Measurements from ENCODE around the gene ERBB3. TPM values are rescaled to one million over a fixed set of nuclear protein-coding genes. Genes with fewer than 3 reads are reported as not detected.
"Not testable (repeated sequence)": the region's sequence is repeated elsewhere in the genome, so short reads cannot be mapped to it uniquely, and the experiment has no call there.

ERBB3 gene
- total RNA-seq, 2 experiments from 2014 or later = 7.1 to 8.1 TPM

GRCh38 chr12:56104815-56105608, 25.0 kb downstream of the ERBB3 start:
- no peak for DNase-seq
- Mint-ChIP-seq H3K36me3 (peaks cover 29% of the 10 kb centered on the region), H3K4me1 (peaks cover 46% of the 10 kb centered on the region), H3K9me3 (no peaks in the 10 kb centered on the region), H3K27me3 (no peaks in the 10 kb centered on the region), H3K4me3 (peak overlapping the region; percentile 90), H3K27ac (peak overlapping the region; percentile 95)
- POLR2A ChIA-PET = interaction anchor here (0.5 to 4.8 kb wide), 25 partner anchors 8 to 375 kb away, joined by 3 to 111 read pairs (median 8); partner anchors contain the start of genes ERBB3, ESYT1, MYL6B and ORMDL2
- ATAC-seq (ENCODE audit: low read depth) = peak; percentile 3

GRCh38 chr12:56105609-56105902, 25.6 kb downstream of the ERBB3 start:
- peaks cover 48% of the 10 kb centered on the region for H3K4me1 Mint-ChIP-seq
- H3K27me3 Mint-ChIP-seq = no peaks in the 10 kb centered on the region
- POLR2A ChIA-PET = interaction anchor here (0.5 to 4.8 kb wide), 14 partner anchors 11 to 359 kb away, joined by 3 to 111 read pairs (median 10); partner anchors contain the start of genes ERBB3, ESYT1, MYL6B and ORMDL2
- ATAC-seq (ENCODE audit: low read depth) (no peak), DNase-seq (no peak)
- H3K9me3 Mint-ChIP-seq = no peaks in the 10 kb centered on the region
- peak overlapping the region; percentile 90 for H3K4me3 Mint-ChIP-seq
- peak overlapping the region; percentile 95 for H3K27ac Mint-ChIP-seq
- peaks cover 31% of the 10 kb centered on the region for H3K36me3 Mint-ChIP-seq

GRCh38 chr12:56107242-56107641, 27.3 kb downstream of the ERBB3 start:
- H3K4me3 Mint-ChIP-seq = peak overlapping the region; percentile 35
- ATAC-seq (ENCODE audit: low read depth) = no peak
- peaks cover 42% of the 10 kb centered on the region for H3K4me1 Mint-ChIP-seq
- H3K9me3 Mint-ChIP-seq = no peaks in the 10 kb centered on the region
- peaks cover 36% of the 10 kb centered on the region for H3K36me3 Mint-ChIP-seq
- DNase-seq = no peak
- POLR2A ChIA-PET = interaction anchor here (1.5 to 3.1 kb wide), 2 partner anchors 10 to 12 kb away, joined by 3 to 21 read pairs; partner anchors contain the start of genes RPL41 and ZC3H10
- H3K27ac Mint-ChIP-seq = peak overlapping the region; percentile 64
- H3K27me3 Mint-ChIP-seq = no peaks in the 10 kb centered on the region

- Mint-ChIP-seq H3K27ac (peak overlapping the region; percentile 16), H3K4me3 (no peak overlapping the region), H3K4me1 (peaks cover 28% of the 10 kb centered on the region), H3K9me3 (no peaks in the 10 kb centered on the region), H3K36me3 (peaks cover 47% of the 10 kb centered on the region), H3K27me3 (no peaks in the 10 kb centered on the region)
- POLR2A ChIA-PET = interaction anchor here (1.0 to 1.2 kb wide), 2 partner anchors 25 to 64 kb away, joined by 3 read pairs; no protein-coding TSS in a partner anchor
- no peak for ATAC-seq (ENCODE audit: low read depth)
- no peak for DNase-seq
These were observed 30.6 kb downstream of the ERBB3 start for GRCh38 chr12:56110571-56110970.

- no peak for ATAC-seq (ENCODE audit: low read depth)
- no peak for DNase-seq
- Mint-ChIP-seq H3K27ac (peak overlapping the region; percentile 17), H3K36me3 (peaks cover 47% of the 10 kb centered on the region), H3K4me1 (peaks cover 21% of the 10 kb centered on the region), H3K9me3 (no peaks in the 10 kb centered on the region), H3K4me3 (no peak overlapping the region), H3K27me3 (no peaks in the 10 kb centered on the region)
- POLR2A ChIA-PET = interaction anchor here (1.9 kb wide), 1 partner anchor 10 kb away, joined by 18 read pairs; the partner anchor contains the start of gene PA2G4
These were observed 34.1 kb downstream of the ERBB3 start for GRCh38 chr12:56114084-56114483.

- peaks cover 46% of the 10 kb centered on the region for H3K36me3 Mint-ChIP-seq
These were observed 35.4 kb downstream of the ERBB3 start for GRCh38 chr12:56115329-56115728.

GRCh38 chr12:56116267-56117081, 36.5 kb downstream of the ERBB3 start, which contains the start of gene RPL41:
Gene RPL41 (plus strand): TSS chr12:56116633.
- DNase-seq (peak; percentile 94), ATAC-seq (ENCODE audit: low read depth) (peak; percentile 29)
- Mint-ChIP-seq H3K4me1 (peaks cover 27% of the 10 kb centered on the region), H3K9me3 (no peaks in the 10 kb centered on the region), H3K27ac (peak within 1 kb of the TSS; percentile 99), H3K36me3 (peaks cover 35% of the 10 kb centered on the region), H3K4me3 (peak within 1 kb of the TSS; percentile 98), H3K27me3 (no peaks in the 10 kb centered on the region)
- POLR2A ChIA-PET = interaction anchor here (0.6 to 5.3 kb wide), 21 partner anchors 9 to 401 kb away, joined by 3 to 111 read pairs (median 6); partner anchors contain the start of genes BLOC1S1, CNPY2, COQ10A and ERBB3

More at GRCh38 chr12:56115329-56115728, 35.4 kb downstream of the ERBB3 start:
- H3K9me3 Mint-ChIP-seq = no peaks in the 10 kb centered on the region
- no peaks in the 10 kb centered on the region for H3K27me3 Mint-ChIP-seq
- ATAC-seq (ENCODE audit: low read depth) (no peak), DNase-seq (no peak)
- peak overlapping the region; percentile 98 for H3K4me3 Mint-ChIP-seq
- H3K27ac Mint-ChIP-seq = peak overlapping the region; percentile 99
- H3K4me1 Mint-ChIP-seq = peaks cover 30% of the 10 kb centered on the region
- POLR2A ChIA-PET = interaction anchor here (0.6 to 5.3 kb wide), 8 partner anchors 7 to 298 kb away, joined by 3 to 111 read pairs (median 5); partner anchors contain the start of genes ORMDL2, PA2G4 and SARNP

GRCh38 chr12:56117082-56117706, 37.2 kb downstream of the ERBB3 start:
- not testable (repeated sequence) for DNase-seq

GRCh38 chr12:56117778-56118687, 38.1 kb downstream of the ERBB3 start, which contains the start of gene ZC3H10:
Gene ZC3H10 (plus strand): TSS chr12:56118266. CDS start chr12:56120563, 2,297 bp downstream.
- Mint-ChIP-seq H3K4me3 (peak within 1 kb of the TSS; percentile 98), H3K4me1 (peaks cover 24% of the 10 kb centered on the region), H3K9me3 (no peaks in the 10 kb centered on the region), H3K36me3 (peaks cover 26% of the 10 kb centered on the region), H3K27ac (peak within 1 kb of the TSS; percentile 99), H3K27me3 (no peaks in the 10 kb centered on the region)
- DNase-seq = peak; percentile 94
- POLR2A ChIA-PET = interaction anchor here (0.5 to 5.3 kb wide), 39 partner anchors 8 to 389 kb away, joined by 3 to 111 read pairs (median 4); partner anchors contain the start of genes ANKRD52, CNPY2, COQ10A and DNAJC14
- ATAC-seq (ENCODE audit: low read depth) = peak; percentile 81

More at GRCh38 chr12:56117082-56117706, 37.2 kb downstream of the ERBB3 start:
- H3K27me3 Mint-ChIP-seq; ATAC-seq (ENCODE audit: low read depth); H3K9me3 Mint-ChIP-seq: not testable (repeated sequence)
- H3K36me3 Mint-ChIP-seq = peaks cover 33% of the 10 kb centered on the region
- peaks cover 25% of the 10 kb centered on the region for H3K4me1 Mint-ChIP-seq
- POLR2A ChIA-PET = interaction anchor here (0.5 to 5.3 kb wide), 26 partner anchors 9 to 401 kb away, joined by 3 to 111 read pairs (median 6); partner anchors contain the start of genes BLOC1S1, CNPY2, COQ10A and ERBB3
- H3K4me3 Mint-ChIP-seq = peak overlapping the region; percentile 98
- peak overlapping the region; percentile 99 for H3K27ac Mint-ChIP-seq

GRCh38 chr12:56118688-56119357, 38.9 kb downstream of the ERBB3 start:
- H3K36me3 Mint-ChIP-seq = peaks cover 18% of the 10 kb centered on the region
- peak overlapping the region; percentile 98 for H3K4me3 Mint-ChIP-seq
- peak overlapping the region; percentile 99 for H3K27ac Mint-ChIP-seq
- POLR2A ChIA-PET = interaction anchor here (0.6 to 5.3 kb wide), 37 partner anchors 10 to 390 kb away, joined by 3 to 111 read pairs (median 4); partner anchors contain the start of genes ANKRD52, CNPY2, COQ10A and DNAJC14
- no peaks in the 10 kb centered on the region for H3K27me3 Mint-ChIP-seq
- DNase-seq (no peak), ATAC-seq (ENCODE audit: low read depth) (no peak)
- H3K9me3 Mint-ChIP-seq = no peaks in the 10 kb centered on the region
- H3K4me1 Mint-ChIP-seq = peaks cover 26% of the 10 kb centered on the region

- Mint-ChIP-seq H3K9me3 (no peaks in the 10 kb centered on the region), H3K4me1 (peaks cover 28% of the 10 kb centered on the region), H3K36me3 (peaks cover 12% of the 10 kb centered on the region), H3K27me3 (no peaks in the 10 kb centered on the region), H3K4me3 (peak overlapping the region; percentile 98), H3K27ac (peak overlapping the region; percentile 99)
- POLR2A ChIA-PET = interaction anchor here (1.1 to 5.3 kb wide), 12 partner anchors 10 to 148 kb away, joined by 3 to 111 read pairs (median 12); partner anchors contain the start of genes ANKRD52, COQ10A, ESYT1 and MYL6
- DNase-seq (no peak), ATAC-seq (ENCODE audit: low read depth) (no peak)
These were observed 39.4 kb downstream of the ERBB3 start for GRCh38 chr12:56119361-56119796.

Measured in activated naive CD8-positive, alpha-beta T cell treated with anti-CD3 and anti-CD28 coated beads, Interleukin-2, amount 10 ng/mL, durations not matched to agents 7 days and 5 days (primary cell).